SK-N-SH (cell line): ENCODE results near the gene UBXN1. TPM values are rescaled to one million over a fixed set of nuclear protein-coding genes. Genes with fewer than 3 reads are reported as not detected.

Experiments used
- CTCF ChIA-PET: fragments of 300-600, 350-600 bp; formaldehyde crosslinking; extraction: SDS; loops from one replicate; lab custom pipeline; 2021; lab: Yijun Ruan, JAX
- POLR2A ChIA-PET: fragments of 350-600 bp; sonication (Branson Sonifier 250); formaldehyde crosslinking; extraction: SDS; loops from one replicate; lab custom pipeline; 2020; ENCODE audit warnings: antibody characterized with exemption, inconsistent platforms; lab: Yijun Ruan, JAX
- DNase-seq: peaks from one replicate; pipeline ENCODE4 v3.0.0; 2012
- H2AFZ ChIP-seq: fragments of 200-600 bp; sonication (generic); 2 replicates; pipeline ENCODE4 v1.8.1; 2016; ENCODE audit warnings: antibody characterized with exemption, mild to moderate bottlenecking, low read depth
- H3F3A ChIP-seq: fragments of 200-600 bp; sonication (generic); replicated peaks from 2 replicates; pipeline ENCODE3; 2016; ENCODE audit warnings: antibody characterized with exemption, mild to moderate bottlenecking; ENCODE audit not compliant: insufficient read depth
- H3K27ac ChIP-seq, 2 experiments: fragments of 200-500 bp in 1 of 2; fragments of 200-600 bp in 1 of 2; sonication (Bioruptor generic) in 1 of 2; sonication (generic), shearing (Covaris generic) in 1 of 2; 2 replicates each; pipeline versions ENCODE4 v1.5.1 to v1.6.1; 2014 to 2016; ENCODE audit warnings: low read depth in 2 of 2, inconsistent platforms in 1 of 2, low read length in 1 of 2, mild to moderate bottlenecking in 1 of 2, mixed read lengths in 1 of 2
- H3K27me3 ChIP-seq: fragments of 200-600 bp; sonication (generic), shearing (Covaris generic); 2 replicates; pipeline ENCODE4 v1.6.1; 2016; ENCODE audit warnings: mixed run types; ENCODE audit not compliant: insufficient read depth
- H3K36me3 ChIP-seq, 2 experiments: fragments of 200-500 bp in 1 of 2; fragments of 200-600 bp in 1 of 2; sonication (Bioruptor generic) in 1 of 2; sonication (generic) in 1 of 2; replicated peaks in 1 of 2; 2 replicates each; pipeline versions ENCODE3 to v1.5.1; 2014 to 2016; ENCODE audit warnings: low read length in 1 of 2, mild to moderate bottlenecking in 1 of 2; ENCODE audit not compliant: insufficient read depth in 2 of 2, control insufficient read depth in 1 of 2
- H3K4me1 ChIP-seq, 2 experiments: fragments of 200-500 bp in 1 of 2; fragments of 200-600 bp in 1 of 2; sonication (Bioruptor generic) in 1 of 2; sonication (generic), shearing (Covaris generic) in 1 of 2; 2 replicates each; pipeline versions ENCODE4 v1.5.1 to v1.6.1; 2014 to 2016; ENCODE audit warnings: low read depth in 1 of 2, low read length in 1 of 2, mixed run types in 1 of 2; ENCODE audit not compliant: insufficient read depth in 2 of 2, control insufficient read depth in 1 of 2
- H3K4me2 ChIP-seq: fragments of 200-600 bp; sonication (generic), shearing (Covaris generic); 2 replicates; pipeline ENCODE4 v1.6.1; 2017; ENCODE audit warnings: mixed run types
- H3K4me3 ChIP-seq, 2 experiments: fragments of 200-500 bp in 1 of 2; fragments of 200-600 bp in 1 of 2; sonication (Bioruptor generic) in 1 of 2; sonication (generic), shearing (Covaris generic) in 1 of 2; 2 replicates each; pipeline versions ENCODE4 v1.5.1 to v1.8.1; 2014 to 2016; ENCODE audit warnings: low read depth in 2 of 2, inconsistent platforms in 1 of 2, low read length in 1 of 2, mild to moderate bottlenecking in 1 of 2, mixed read lengths in 1 of 2, moderate library complexity in 1 of 2
- H3K79me2 ChIP-seq: fragments of 200-600 bp; sonication (generic); 2 replicates; pipeline ENCODE4 v1.8.1; 2017; ENCODE audit warnings: mild to moderate bottlenecking; ENCODE audit not compliant: insufficient read depth
- H3K9ac ChIP-seq: fragments of 200-600 bp; sonication (generic); 2 replicates; pipeline ENCODE4 v1.6.1; 2017; ENCODE audit warnings: mixed run types
- H3K9me2 ChIP-seq: fragments of 200-600 bp; sonication (generic); 2 replicates; pipeline ENCODE4 v1.6.1; 2017; ENCODE audit warnings: mixed run types
- H3K9me3 ChIP-seq: fragments of 200-600 bp; sonication (generic); 2 replicates; pipeline ENCODE4 v1.6.1; 2017; ENCODE audit warnings: mixed run types, mild to moderate bottlenecking, moderate library complexity
- H4K20me1 ChIP-seq: fragments of 200-600 bp; sonication (generic); 2 replicates; pipeline ENCODE4 v1.6.1; 2017; ENCODE audit warnings: mild to moderate bottlenecking, mixed run types; ENCODE audit not compliant: insufficient read depth
- CHD2 ChIP-seq: fragments of 150-350 bp; IDR thresholded peaks from 2 replicates; pipeline ENCODE4 v1.6.1; 2018; ENCODE audit warnings: low read length; ENCODE audit not compliant: partially characterized antibody
- FOSL2 ChIP-seq: IDR thresholded peaks from 2 replicates; pipeline ENCODE4 v1.4.0; 2012; ENCODE audit warnings: low read depth, mild to moderate bottlenecking, moderate library complexity, borderline replicate concordance
- FOXJ3 ChIP-seq: sonication (generic); formaldehyde crosslinking; IDR thresholded peaks from 2 replicates; pipeline ENCODE4 v1.5.1; 2020; ENCODE audit warnings: mild to moderate bottlenecking, missing genetic modification reagents
- FOXM1 ChIP-seq: IDR thresholded peaks from 2 replicates; pipeline ENCODE4 v1.4.0; 2012; ENCODE audit warnings: low read depth, mild to moderate bottlenecking
- GABPA ChIP-seq: IDR thresholded peaks from 2 replicates; pipeline ENCODE4 v1.4.0; 2012; ENCODE audit warnings: low read depth, mild to moderate bottlenecking
- GATA2 ChIP-seq: sonication (generic); formaldehyde crosslinking; IDR thresholded peaks from 2 replicates; pipeline ENCODE4 v1.5.0; 2020; ENCODE audit warnings: mild to moderate bottlenecking, missing genetic modification reagents
- IRF3 ChIP-seq: fragments of 150-350 bp; IDR thresholded peaks from 2 replicates; pipeline ENCODE4 v1.6.1; 2016; ENCODE audit warnings: mild to moderate bottlenecking, low read depth, low read length
- NFIC ChIP-seq: IDR thresholded peaks from 2 replicates; pipeline ENCODE4 v1.4.0; 2012; ENCODE audit warnings: borderline replicate concordance
- NRF1 ChIP-seq: IDR thresholded peaks from 2 replicates; pipeline ENCODE4 v1.6.1; 2012; ENCODE audit warnings: low read depth, mild to moderate bottlenecking, low read length
- PBX3 ChIP-seq: IDR thresholded peaks from 2 replicates; pipeline ENCODE4; 2012
- RAD21 ChIP-seq: IDR thresholded peaks from 2 replicates; pipeline ENCODE4 v1.6.1; 2012; ENCODE audit warnings: mild to moderate bottlenecking, low read length
- RXRA ChIP-seq: IDR thresholded peaks from 2 replicates; pipeline ENCODE4 v1.4.0; 2012; ENCODE audit warnings: low read depth, mild to moderate bottlenecking, borderline replicate concordance
- SMC3 ChIP-seq: IDR thresholded peaks from 2 replicates; pipeline ENCODE4 v1.6.1; 2012; ENCODE audit warnings: low read depth, low read length, improper control_type of control experiment
- TAF1 ChIP-seq: IDR thresholded peaks from 2 replicates; pipeline ENCODE4 v1.6.1; 2012; ENCODE audit warnings: low read depth, mild to moderate bottlenecking, low read length, moderate library complexity, borderline replicate concordance
- TCF12 ChIP-seq: IDR thresholded peaks from 2 replicates; pipeline ENCODE4 v1.4.0; 2012
- TEAD4 ChIP-seq: IDR thresholded peaks from 2 replicates; pipeline ENCODE4 v1.4.0; 2012; ENCODE audit warnings: mild to moderate bottlenecking, borderline replicate concordance; ENCODE audit not compliant: insufficient read depth
- USF1 ChIP-seq: IDR thresholded peaks from 2 replicates; pipeline ENCODE4 v1.4.0; 2012; ENCODE audit warnings: low read depth, borderline replicate concordance
- YY1 ChIP-seq: IDR thresholded peaks from 2 replicates; pipeline ENCODE4 v1.4.0; 2012; ENCODE audit warnings: low read depth, mild to moderate bottlenecking
- WGBS: methylation state at CpG from one replicate; pipeline ENCODE4 v1.1.6; 2017; ENCODE audit warnings: low lambda C conversion rate; 5-methylcytosine and 5-hydroxymethylcytosine counted together
- polyA plus RNA-seq, 3 experiments: library from polyadenylated mRNA; depleted of rRNA; stranded (reverse); fragments of >200 nt; gene quantifications; 2 replicates each; pipeline ENCODE4 v1.2.3, GENCODE V29; 2012
- TF ChIP-seq, protein P1 (sequence below): fragments of 200-600 bp; sonication (generic); IDR thresholded peaks from 2 replicates; pipeline ENCODE4 v1.6.1; 2017; ENCODE audit warnings: antibody characterized with exemption, mild to moderate bottlenecking, moderate library complexity
- TF ChIP-seq, protein P2 (sequence below): IDR thresholded peaks from 2 replicates; pipeline ENCODE4 v1.4.0; 2012; ENCODE audit warnings: low read depth, borderline replicate concordance

Gene UBXN1
- polyA plus RNA-seq, 1 of the 3 experiments (the other 2 are of a cell fraction): 256 TPM

- POLR2A ChIA-PET: interaction anchor here (2.2 kb wide), 1 partner anchor 10 kb away, joined by 31 read pairs; the partner anchor contains the start of genes C11orf98 and CSKMT
- Histone ChIP-seq H3F3A (peaks cover 5% of the 10 kb centered on the region), H3K36me3 (peaks cover 0 to 5% of the 10 kb centered on the region in 2 experiments), H3K9me2 (no peaks in the 10 kb centered on the region), H3K27me3 (no peaks in the 10 kb centered on the region), H3K79me2 (peaks cover 30% of the 10 kb centered on the region), H3K27ac (no peak overlapping the region), H3K4me1 (peaks cover 2 to 5% of the 10 kb centered on the region in 2 experiments; a peak in 2 of 4 replicates), H3K9me3 (no peaks in the 10 kb centered on the region), H4K20me1 (no peaks in the 10 kb centered on the region), H3K9ac (no peak overlapping the region), H3K4me2 (no peak overlapping the region), H3K4me3 (no peak overlapping the region), H2AFZ (peak overlapping the region; percentile 97; the same call in 1 of the 2 replicates)
- TF ChIP-seq CHD2 (no peak), FOXJ3 (no peak), NFIC (no peak), GATA2 (CRISPR knock-in tag) (no peak), RAD21 (no peak), TEAD4 (no peak), TCF12 (no peak)
- TF ChIP-seq, protein P1, sequence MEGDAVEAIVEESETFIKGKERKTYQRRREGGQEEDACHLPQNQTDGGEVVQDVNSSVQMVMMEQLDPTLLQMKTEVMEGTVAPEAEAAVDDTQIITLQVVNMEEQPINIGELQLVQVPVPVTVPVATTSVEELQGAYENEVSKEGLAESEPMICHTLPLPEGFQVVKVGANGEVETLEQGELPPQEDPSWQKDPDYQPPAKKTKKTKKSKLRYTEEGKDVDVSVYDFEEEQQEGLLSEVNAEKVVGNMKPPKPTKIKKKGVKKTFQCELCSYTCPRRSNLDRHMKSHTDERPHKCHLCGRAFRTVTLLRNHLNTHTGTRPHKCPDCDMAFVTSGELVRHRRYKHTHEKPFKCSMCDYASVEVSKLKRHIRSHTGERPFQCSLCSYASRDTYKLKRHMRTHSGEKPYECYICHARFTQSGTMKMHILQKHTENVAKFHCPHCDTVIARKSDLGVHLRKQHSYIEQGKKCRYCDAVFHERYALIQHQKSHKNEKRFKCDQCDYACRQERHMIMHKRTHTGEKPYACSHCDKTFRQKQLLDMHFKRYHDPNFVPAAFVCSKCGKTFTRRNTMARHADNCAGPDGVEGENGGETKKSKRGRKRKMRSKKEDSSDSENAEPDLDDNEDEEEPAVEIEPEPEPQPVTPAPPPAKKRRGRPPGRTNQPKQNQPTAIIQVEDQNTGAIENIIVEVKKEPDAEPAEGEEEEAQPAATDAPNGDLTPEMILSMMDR: no peak
- CTCF ChIA-PET: interaction anchor here (1.6 kb wide), 1 partner anchor 41 kb away, joined by 4 read pairs; the partner anchor contains the start of gene ROM1
- 90% methylated on average over 11 of the region's 11 CpGs for WGBS
- no peak for DNase-seq
Observed at GRCh38 chr11:62654297-62654696, 24.6 kb downstream of the UBXN1 start.

GRCh38 chr11:62652161-62653006, 26.5 kb downstream of the UBXN1 start:
- Histone ChIP-seq H3K4me3 (peak overlapping the region; percentile 68 to 88), H3K4me2 (peak overlapping the region; percentile 96), H3K27me3 (no peaks in the 10 kb centered on the region), H4K20me1 (no peaks in the 10 kb centered on the region), H3K27ac (peak overlapping the region; percentile 67 to 79; a peak in 3 of 4 replicates), H2AFZ (peak overlapping the region; percentile 97; the same call in 1 of the 2 replicates), H3F3A (peaks cover 3% of the 10 kb centered on the region), H3K9me2 (no peaks in the 10 kb centered on the region), H3K9ac (peak overlapping the region; percentile 90), H3K79me2 (peaks cover 30% of the 10 kb centered on the region), H3K4me1 (peaks cover 2 to 5% of the 10 kb centered on the region in 2 experiments; a peak in 2 of 4 replicates), H3K9me3 (no peaks in the 10 kb centered on the region), H3K36me3 (peaks cover 0 to 16% of the 10 kb centered on the region in 2 experiments)
- ChIA-PET CTCF (interaction anchor here (1.0 to 1.4 kb wide), 3 partner anchors 10 to 14 kb away, joined by 3 to 7 read pairs (median 3); partner anchors contain the start of genes C11orf98 and CSKMT), POLR2A (interaction anchor here (0.7 to 1.1 kb wide), 11 partner anchors 9 to 61 kb away, joined by 3 to 25 read pairs (median 4); partner anchors contain the start of genes B3GAT3, C11orf98, CSKMT and LBHD1)
- no peak for DNase-seq
- 40% methylated on average over 16 of the region's 16 CpGs for WGBS
- TF ChIP-seq, protein P2, sequence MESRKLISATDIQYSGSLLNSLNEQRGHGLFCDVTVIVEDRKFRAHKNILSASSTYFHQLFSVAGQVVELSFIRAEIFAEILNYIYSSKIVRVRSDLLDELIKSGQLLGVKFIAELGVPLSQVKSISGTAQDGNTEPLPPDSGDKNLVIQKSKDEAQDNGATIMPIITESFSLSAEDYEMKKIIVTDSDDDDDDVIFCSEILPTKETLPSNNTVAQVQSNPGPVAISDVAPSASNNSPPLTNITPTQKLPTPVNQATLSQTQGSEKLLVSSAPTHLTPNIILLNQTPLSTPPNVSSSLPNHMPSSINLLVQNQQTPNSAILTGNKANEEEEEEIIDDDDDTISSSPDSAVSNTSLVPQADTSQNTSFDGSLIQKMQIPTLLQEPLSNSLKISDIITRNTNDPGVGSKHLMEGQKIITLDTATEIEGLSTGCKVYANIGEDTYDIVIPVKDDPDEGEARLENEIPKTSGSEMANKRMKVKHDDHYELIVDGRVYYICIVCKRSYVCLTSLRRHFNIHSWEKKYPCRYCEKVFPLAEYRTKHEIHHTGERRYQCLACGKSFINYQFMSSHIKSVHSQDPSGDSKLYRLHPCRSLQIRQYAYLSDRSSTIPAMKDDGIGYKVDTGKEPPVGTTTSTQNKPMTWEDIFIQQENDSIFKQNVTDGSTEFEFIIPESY: no peak
- TF ChIP-seq FOSL2: no peak
- TF ChIP-seq IRF3: no peak
- no peak for TF ChIP-seq RXRA
- TF ChIP-seq USF1: no peak
- TF ChIP-seq PBX3: no peak
- no peak for TF ChIP-seq FOXJ3
- no peak for TF ChIP-seq TAF1
- TF ChIP-seq YY1: no peak
- TF ChIP-seq FOXM1: no peak
- no peak for TF ChIP-seq SMC3
- no peak for TF ChIP-seq NRF1
- no peak for TF ChIP-seq TCF12
- no peak for TF ChIP-seq GABPA
